ENCODE data around the gene TEDC2.

DNA sequence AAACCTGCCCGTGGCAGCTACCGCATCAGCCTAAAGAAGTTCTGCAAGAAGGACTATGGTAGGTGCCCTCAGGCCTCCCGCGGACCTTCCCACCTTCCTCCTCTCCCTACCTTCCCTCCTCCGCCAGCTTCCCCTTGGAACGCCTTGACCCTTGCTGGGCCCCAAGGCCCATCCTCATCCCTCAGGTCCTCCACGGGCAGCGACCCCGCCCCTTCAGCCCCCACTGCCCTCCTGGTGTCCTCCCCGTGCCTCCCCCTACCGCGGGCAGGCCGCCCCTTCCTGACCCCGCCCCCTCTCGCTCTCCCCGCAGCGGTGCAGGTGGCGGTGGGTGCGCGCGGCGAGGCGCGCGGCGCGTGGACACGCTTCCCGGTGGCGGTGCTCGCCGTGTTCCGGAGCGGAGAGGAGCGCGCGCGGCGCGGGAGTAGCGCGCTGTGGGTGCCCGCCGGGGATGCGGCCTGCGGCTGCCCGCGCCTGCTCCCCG lies 13.6 kb downstream of the TEDC2 start:
- TF ChIP-seq POLR2A (IDR thresholded peaks at IDR 0.05), result no peak
- TF ChIP-seq, protein P1, sequence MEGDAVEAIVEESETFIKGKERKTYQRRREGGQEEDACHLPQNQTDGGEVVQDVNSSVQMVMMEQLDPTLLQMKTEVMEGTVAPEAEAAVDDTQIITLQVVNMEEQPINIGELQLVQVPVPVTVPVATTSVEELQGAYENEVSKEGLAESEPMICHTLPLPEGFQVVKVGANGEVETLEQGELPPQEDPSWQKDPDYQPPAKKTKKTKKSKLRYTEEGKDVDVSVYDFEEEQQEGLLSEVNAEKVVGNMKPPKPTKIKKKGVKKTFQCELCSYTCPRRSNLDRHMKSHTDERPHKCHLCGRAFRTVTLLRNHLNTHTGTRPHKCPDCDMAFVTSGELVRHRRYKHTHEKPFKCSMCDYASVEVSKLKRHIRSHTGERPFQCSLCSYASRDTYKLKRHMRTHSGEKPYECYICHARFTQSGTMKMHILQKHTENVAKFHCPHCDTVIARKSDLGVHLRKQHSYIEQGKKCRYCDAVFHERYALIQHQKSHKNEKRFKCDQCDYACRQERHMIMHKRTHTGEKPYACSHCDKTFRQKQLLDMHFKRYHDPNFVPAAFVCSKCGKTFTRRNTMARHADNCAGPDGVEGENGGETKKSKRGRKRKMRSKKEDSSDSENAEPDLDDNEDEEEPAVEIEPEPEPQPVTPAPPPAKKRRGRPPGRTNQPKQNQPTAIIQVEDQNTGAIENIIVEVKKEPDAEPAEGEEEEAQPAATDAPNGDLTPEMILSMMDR (IDR thresholded peaks at IDR 0.05), result no peak
